GM23338 (cell line): Measurements from ENCODE around the gene TMIGD2.

Experiments used
- CREB1 ChIP-seq: fragments of 250-450 bp; sonication (Bioruptor Pico); IDR thresholded peaks from 2 replicates; pipeline ENCODE4 v1.5.0; 2020; ENCODE audit warnings: low read depth, mild to moderate bottlenecking, moderate library complexity
- EZH2 ChIP-seq: fragments of 200-600 bp; sonication (generic); IDR thresholded peaks from one replicate; pipeline ENCODE4 v1.8.0; 2017; ENCODE audit warnings: antibody characterized with exemption, mild to moderate bottlenecking, low read depth; ENCODE audit not compliant: unreplicated experiment
- EZH2phosphoT487 ChIP-seq: fragments of 200-600 bp; sonication (generic); IDR thresholded peaks from one replicate; pipeline ENCODE4 v1.8.1; 2018; ENCODE audit warnings: antibody characterized with exemption; ENCODE audit not compliant: unreplicated experiment
- JUNB ChIP-seq: IDR thresholded peaks from one replicate; pipeline ENCODE4 v1.6.1; 2016; ENCODE audit warnings: antibody characterized with exemption; ENCODE audit not compliant: unreplicated experiment
- NANOG ChIP-seq: IDR thresholded peaks from 2 replicates; pipeline ENCODE4 v1.6.1; 2016; ENCODE audit warnings: antibody characterized with exemption, borderline replicate concordance
- POLR2AphosphoS5 ChIP-seq: IDR thresholded peaks from 2 replicates; pipeline ENCODE4 v1.6.1; 2016; ENCODE audit warnings: antibody characterized with exemption, low read depth
- STAT1 ChIP-seq: IDR thresholded peaks from one replicate; pipeline ENCODE4 v1.6.1; 2016; ENCODE audit warnings: antibody characterized with exemption; ENCODE audit not compliant: unreplicated experiment
- ZNF114 ChIP-seq: fragments of 250-450 bp; sonication (Bioruptor Pico); IDR thresholded peaks from 2 replicates; pipeline ENCODE4 v1.5.0; 2020; ENCODE audit warnings: mild to moderate bottlenecking, moderate library complexity
- TF ChIP-seq, protein P1 (sequence below), 2 experiments: fragments of 200-600 bp in 1 of 2; sonication (generic) in 1 of 2; conservative IDR thresholded peaks; 2 replicates each; pipeline versions ENCODE4 v1.5.1 to v1.6.1; 2016 to 2017; ENCODE audit warnings: antibody characterized with exemption in 2 of 2, low read depth in 2 of 2, mild to moderate bottlenecking in 2 of 2, moderate library complexity in 1 of 2
- TF ChIP-seq, protein P2 (sequence below): IDR thresholded peaks from one replicate; pipeline ENCODE4 v1.6.1; 2018; ENCODE audit warnings: antibody characterized with exemption; ENCODE audit not compliant: unreplicated experiment
- TF ChIP-seq, protein P3 (sequence below): IDR thresholded peaks from 2 replicates; pipeline ENCODE4 v1.6.1; 2016; ENCODE audit warnings: antibody characterized with exemption
- TF ChIP-seq, protein P4 (sequence below): fragments of 250-450 bp; sonication (Bioruptor Pico); IDR thresholded peaks from 2 replicates; pipeline ENCODE4 v1.5.0; 2020; ENCODE audit warnings: mild to moderate bottlenecking, moderate library complexity

DNA sequence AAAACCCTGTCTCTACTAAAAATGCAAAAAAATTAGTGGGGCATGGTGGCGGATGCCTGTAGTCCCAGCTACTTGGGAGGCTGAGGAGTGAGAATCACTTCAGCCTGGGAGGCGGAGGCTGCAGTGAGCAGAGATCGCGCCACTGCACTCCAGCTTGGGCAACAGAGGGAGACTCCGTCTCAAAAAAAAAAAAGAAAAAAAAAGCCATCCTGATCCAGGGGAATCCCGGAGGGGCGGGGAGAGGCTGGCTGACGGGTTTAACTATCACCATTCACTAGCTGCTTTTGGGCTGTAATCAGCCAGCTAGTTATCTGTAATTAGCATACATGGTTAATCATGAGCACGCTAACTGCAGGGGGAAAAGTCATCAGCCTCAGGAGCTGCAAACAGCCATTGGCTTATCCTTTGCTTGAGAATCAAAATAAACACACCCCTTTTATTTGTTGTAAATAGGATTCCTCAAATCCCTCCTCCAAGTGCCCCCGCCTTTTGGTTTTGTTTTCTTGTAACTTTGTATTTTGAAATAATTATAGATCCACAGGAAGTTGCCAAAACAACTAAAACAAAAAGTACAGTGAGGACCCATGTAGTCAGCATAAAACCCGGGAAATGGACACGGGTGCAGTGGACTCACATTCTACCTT, 11.8 kb upstream of the TMIGD2 start:
- TF ChIP-seq, protein P1, sequence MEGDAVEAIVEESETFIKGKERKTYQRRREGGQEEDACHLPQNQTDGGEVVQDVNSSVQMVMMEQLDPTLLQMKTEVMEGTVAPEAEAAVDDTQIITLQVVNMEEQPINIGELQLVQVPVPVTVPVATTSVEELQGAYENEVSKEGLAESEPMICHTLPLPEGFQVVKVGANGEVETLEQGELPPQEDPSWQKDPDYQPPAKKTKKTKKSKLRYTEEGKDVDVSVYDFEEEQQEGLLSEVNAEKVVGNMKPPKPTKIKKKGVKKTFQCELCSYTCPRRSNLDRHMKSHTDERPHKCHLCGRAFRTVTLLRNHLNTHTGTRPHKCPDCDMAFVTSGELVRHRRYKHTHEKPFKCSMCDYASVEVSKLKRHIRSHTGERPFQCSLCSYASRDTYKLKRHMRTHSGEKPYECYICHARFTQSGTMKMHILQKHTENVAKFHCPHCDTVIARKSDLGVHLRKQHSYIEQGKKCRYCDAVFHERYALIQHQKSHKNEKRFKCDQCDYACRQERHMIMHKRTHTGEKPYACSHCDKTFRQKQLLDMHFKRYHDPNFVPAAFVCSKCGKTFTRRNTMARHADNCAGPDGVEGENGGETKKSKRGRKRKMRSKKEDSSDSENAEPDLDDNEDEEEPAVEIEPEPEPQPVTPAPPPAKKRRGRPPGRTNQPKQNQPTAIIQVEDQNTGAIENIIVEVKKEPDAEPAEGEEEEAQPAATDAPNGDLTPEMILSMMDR (conservative IDR thresholded peaks at IDR 0.05; ENCODE audit: low read depth in 2 of 2), result no peak
- TF ChIP-seq EZH2 (no peak), POLR2AphosphoS5 (no peak), ZNF114 (CRISPR knock-in tag) (no peak), CREB1 (CRISPR knock-in tag) (no peak), NANOG (no peak), JUNB (no peak), EZH2phosphoT487 (no peak), STAT1 (no peak)
- TF ChIP-seq, protein P2, sequence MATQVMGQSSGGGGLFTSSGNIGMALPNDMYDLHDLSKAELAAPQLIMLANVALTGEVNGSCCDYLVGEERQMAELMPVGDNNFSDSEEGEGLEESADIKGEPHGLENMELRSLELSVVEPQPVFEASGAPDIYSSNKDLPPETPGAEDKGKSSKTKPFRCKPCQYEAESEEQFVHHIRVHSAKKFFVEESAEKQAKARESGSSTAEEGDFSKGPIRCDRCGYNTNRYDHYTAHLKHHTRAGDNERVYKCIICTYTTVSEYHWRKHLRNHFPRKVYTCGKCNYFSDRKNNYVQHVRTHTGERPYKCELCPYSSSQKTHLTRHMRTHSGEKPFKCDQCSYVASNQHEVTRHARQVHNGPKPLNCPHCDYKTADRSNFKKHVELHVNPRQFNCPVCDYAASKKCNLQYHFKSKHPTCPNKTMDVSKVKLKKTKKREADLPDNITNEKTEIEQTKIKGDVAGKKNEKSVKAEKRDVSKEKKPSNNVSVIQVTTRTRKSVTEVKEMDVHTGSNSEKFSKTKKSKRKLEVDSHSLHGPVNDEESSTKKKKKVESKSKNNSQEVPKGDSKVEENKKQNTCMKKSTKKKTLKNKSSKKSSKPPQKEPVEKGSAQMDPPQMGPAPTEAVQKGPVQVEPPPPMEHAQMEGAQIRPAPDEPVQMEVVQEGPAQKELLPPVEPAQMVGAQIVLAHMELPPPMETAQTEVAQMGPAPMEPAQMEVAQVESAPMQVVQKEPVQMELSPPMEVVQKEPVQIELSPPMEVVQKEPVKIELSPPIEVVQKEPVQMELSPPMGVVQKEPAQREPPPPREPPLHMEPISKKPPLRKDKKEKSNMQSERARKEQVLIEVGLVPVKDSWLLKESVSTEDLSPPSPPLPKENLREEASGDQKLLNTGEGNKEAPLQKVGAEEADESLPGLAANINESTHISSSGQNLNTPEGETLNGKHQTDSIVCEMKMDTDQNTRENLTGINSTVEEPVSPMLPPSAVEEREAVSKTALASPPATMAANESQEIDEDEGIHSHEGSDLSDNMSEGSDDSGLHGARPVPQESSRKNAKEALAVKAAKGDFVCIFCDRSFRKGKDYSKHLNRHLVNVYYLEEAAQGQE, result no peak
- TF ChIP-seq, protein P3, sequence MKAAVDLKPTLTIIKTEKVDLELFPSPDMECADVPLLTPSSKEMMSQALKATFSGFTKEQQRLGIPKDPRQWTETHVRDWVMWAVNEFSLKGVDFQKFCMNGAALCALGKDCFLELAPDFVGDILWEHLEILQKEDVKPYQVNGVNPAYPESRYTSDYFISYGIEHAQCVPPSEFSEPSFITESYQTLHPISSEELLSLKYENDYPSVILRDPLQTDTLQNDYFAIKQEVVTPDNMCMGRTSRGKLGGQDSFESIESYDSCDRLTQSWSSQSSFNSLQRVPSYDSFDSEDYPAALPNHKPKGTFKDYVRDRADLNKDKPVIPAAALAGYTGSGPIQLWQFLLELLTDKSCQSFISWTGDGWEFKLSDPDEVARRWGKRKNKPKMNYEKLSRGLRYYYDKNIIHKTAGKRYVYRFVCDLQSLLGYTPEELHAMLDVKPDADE, result no peak
- TF ChIP-seq, protein P4, sequence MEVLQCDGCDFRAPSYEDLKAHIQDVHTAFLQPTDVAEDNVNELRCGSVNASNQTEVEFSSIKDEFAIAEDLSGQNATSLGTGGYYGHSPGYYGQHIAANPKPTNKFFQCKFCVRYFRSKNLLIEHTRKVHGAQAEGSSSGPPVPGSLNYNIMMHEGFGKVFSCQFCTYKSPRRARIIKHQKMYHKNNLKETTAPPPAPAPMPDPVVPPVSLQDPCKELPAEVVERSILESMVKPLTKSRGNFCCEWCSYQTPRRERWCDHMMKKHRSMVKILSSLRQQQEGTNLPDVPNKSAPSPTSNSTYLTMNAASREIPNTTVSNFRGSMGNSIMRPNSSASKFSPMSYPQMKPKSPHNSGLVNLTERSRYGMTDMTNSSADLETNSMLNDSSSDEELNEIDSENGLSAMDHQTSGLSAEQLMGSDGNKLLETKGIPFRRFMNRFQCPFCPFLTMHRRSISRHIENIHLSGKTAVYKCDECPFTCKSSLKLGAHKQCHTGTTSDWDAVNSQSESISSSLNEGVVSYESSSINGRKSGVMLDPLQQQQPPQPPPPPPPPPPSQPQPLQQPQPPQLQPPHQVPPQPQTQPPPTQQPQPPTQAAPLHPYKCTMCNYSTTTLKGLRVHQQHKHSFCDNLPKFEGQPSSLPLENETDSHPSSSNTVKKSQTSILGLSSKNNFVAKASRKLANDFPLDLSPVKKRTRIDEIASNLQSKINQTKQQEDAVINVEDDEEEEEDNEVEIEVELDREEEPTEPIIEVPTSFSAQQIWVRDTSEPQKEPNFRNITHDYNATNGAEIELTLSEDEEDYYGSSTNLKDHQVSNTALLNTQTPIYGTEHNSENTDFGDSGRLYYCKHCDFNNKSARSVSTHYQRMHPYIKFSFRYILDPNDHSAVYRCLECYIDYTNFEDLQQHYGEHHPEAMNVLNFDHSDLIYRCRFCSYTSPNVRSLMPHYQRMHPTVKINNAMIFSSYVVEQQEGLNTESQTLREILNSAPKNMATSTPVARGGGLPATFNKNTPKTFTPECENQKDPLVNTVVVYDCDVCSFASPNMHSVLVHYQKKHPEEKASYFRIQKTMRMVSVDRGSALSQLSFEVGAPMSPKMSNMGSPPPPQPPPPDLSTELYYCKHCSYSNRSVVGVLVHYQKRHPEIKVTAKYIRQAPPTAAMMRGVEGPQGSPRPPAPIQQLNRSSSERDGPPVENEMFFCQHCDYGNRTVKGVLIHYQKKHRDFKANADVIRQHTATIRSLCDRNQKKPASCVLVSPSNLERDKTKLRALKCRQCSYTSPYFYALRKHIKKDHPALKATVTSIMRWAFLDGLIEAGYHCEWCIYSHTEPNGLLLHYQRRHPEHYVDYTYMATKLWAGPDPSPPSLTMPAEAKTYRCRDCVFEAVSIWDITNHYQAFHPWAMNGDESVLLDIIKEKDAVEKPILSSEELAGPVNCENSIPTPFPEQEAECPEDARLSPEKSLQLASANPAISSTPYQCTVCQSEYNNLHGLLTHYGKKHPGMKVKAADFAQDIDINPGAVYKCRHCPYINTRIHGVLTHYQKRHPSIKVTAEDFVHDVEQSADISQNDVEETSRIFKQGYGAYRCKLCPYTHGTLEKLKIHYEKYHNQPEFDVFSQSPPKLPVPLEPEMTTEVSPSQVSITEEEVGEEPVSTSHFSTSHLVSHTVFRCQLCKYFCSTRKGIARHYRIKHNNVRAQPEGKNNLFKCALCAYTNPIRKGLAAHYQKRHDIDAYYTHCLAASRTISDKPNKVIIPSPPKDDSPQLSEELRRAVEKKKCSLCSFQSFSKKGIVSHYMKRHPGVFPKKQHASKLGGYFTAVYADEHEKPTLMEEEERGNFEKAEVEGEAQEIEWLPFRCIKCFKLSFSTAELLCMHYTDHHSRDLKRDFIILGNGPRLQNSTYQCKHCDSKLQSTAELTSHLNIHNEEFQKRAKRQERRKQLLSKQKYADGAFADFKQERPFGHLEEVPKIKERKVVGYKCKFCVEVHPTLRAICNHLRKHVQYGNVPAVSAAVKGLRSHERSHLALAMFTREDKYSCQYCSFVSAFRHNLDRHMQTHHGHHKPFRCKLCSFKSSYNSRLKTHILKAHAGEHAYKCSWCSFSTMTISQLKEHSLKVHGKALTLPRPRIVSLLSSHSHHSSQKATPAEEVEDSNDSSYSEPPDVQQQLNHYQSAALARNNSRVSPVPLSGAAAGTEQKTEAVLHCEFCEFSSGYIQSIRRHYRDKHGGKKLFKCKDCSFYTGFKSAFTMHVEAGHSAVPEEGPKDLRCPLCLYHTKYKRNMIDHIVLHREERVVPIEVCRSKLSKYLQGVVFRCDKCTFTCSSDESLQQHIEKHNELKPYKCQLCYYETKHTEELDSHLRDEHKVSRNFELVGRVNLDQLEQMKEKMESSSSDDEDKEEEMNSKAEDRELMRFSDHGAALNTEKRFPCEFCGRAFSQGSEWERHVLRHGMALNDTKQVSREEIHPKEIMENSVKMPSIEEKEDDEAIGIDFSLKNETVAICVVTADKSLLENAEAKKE (CRISPR knock-in tag), result no peak
